ENCODE data around the gene EEF1B2. TPM values are rescaled to one million over a fixed set of nuclear protein-coding genes. Genes with fewer than 3 reads are reported as not detected.

The EEF1B2 gene
- total RNA-seq, 3 donors from 2014 or later (not counting 1 experiment from before 2014, with no cell fraction given): 354 to 404 (median 364) TPM

DNA sequence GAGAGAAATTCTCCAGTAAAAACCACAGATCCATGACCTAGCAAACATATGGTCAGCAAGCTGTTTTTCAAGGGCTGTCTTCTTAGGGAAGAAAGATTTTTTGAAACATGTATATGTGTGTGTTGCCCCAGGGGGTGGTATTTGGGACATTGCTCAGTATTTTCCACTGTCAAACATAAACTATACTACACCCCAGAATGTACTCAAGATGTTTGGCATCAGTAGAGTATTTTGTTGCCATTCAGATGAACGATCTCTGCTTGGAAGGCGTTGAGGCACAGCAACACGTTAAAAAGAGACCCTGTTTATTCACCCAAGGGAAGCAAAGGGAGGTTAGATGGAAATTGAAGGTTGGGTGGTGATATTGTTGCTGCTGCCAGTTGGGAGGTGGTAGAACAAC is 30.0 kb downstream of the EEF1B2 start:
- H3K36me3 ChIP-seq (ENCODE audit: control insufficient read depth, insufficient read depth, low read length): no peaks in the 10 kb centered on the region
- no peaks in the 10 kb centered on the region for H3K27me3 ChIP-seq (ENCODE audit: control insufficient read depth, insufficient read depth, low read length)
- peaks cover 9 to 22% of the 10 kb centered on the region in 2 donors for H3K27me3 Mint-ChIP-seq (ENCODE audit: low read depth in 2 of 2)
- H3K36me3 Mint-ChIP-seq: no peaks in the 10 kb centered on the region
- no peak overlapping the region for H3K27ac Mint-ChIP-seq
- H3K9me3 Mint-ChIP-seq: no peaks in the 10 kb centered on the region
- no peak overlapping the region for H3K27ac ChIP-seq (ENCODE audit: low read length)
- H3K4me1 Mint-ChIP-seq: no peaks in the 10 kb centered on the region
- H3K4me1 ChIP-seq (ENCODE audit: control insufficient read depth, insufficient read depth, low read length): no peaks in the 10 kb centered on the region
- no peak for ATAC-seq
- intact Hi-C loops (cut with micrococcal nuclease): no loop called here
- no peak overlapping the region for H3K4me3 Mint-ChIP-seq
- H3K4me3 ChIP-seq (ENCODE audit: low read length): no peak overlapping the region
- no peaks in the 10 kb centered on the region for H3K9me3 ChIP-seq (ENCODE audit: control insufficient read depth, insufficient read depth, low read length)
- 83% methylated on average over 3 of the region's 3 CpGs for WGBS (ENCODE audit: insufficient coverage)
- no peak for DNase-seq
- TF ChIP-seq, protein P1, sequence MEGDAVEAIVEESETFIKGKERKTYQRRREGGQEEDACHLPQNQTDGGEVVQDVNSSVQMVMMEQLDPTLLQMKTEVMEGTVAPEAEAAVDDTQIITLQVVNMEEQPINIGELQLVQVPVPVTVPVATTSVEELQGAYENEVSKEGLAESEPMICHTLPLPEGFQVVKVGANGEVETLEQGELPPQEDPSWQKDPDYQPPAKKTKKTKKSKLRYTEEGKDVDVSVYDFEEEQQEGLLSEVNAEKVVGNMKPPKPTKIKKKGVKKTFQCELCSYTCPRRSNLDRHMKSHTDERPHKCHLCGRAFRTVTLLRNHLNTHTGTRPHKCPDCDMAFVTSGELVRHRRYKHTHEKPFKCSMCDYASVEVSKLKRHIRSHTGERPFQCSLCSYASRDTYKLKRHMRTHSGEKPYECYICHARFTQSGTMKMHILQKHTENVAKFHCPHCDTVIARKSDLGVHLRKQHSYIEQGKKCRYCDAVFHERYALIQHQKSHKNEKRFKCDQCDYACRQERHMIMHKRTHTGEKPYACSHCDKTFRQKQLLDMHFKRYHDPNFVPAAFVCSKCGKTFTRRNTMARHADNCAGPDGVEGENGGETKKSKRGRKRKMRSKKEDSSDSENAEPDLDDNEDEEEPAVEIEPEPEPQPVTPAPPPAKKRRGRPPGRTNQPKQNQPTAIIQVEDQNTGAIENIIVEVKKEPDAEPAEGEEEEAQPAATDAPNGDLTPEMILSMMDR (IDR thresholded peaks at IDR 0.05): no peak

DNA sequence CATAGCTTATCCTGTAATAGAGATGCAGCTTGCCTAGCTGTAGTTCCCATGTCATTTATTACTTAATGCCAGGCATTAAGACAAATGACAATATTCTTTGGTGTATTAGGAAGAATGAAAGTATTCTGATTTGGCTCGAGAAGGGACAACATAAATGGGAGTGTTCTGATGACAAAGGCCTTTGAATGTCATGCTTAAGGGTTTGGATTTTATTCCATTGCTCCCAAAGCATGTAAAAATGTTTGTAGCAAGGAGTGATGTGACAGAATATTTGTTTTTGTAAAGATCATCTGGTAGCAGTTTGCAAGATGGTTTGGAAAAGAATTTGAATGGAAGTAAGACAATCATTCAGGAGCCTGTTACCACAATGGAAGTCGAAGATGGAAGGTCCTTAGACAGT is 30.4 kb downstream of the EEF1B2 start:
- Mint-ChIP-seq H3K27ac (no peak overlapping the region), H3K4me1 (no peaks in the 10 kb centered on the region), H3K27me3 (ENCODE audit: low read depth in 2 of 2) (peaks cover 9 to 22% of the 10 kb centered on the region in 2 donors), H3K9me3 (no peaks in the 10 kb centered on the region), H3K36me3 (no peaks in the 10 kb centered on the region), H3K4me3 (no peak overlapping the region)
- TF ChIP-seq, protein P1 (IDR thresholded peaks at IDR 0.05): no peak
- no peaks in the 10 kb centered on the region for H3K36me3 ChIP-seq (ENCODE audit: control insufficient read depth, insufficient read depth, low read length)
- no peaks in the 10 kb centered on the region for H3K27me3 ChIP-seq (ENCODE audit: control insufficient read depth, insufficient read depth, low read length)
- ATAC-seq: no peak
- H3K9me3 ChIP-seq (ENCODE audit: control insufficient read depth, insufficient read depth, low read length): no peaks in the 10 kb centered on the region
- no peak for DNase-seq
- no peaks in the 10 kb centered on the region for H3K4me1 ChIP-seq (ENCODE audit: control insufficient read depth, insufficient read depth, low read length)
- WGBS (ENCODE audit: insufficient coverage): 85% methylated on average over 2 of the region's 2 CpGs
- H3K4me3 ChIP-seq (ENCODE audit: low read length): no peak overlapping the region
- intact Hi-C loops (cut with micrococcal nuclease): no loop called here
- no peak overlapping the region for H3K27ac ChIP-seq (ENCODE audit: low read length)

DNA sequence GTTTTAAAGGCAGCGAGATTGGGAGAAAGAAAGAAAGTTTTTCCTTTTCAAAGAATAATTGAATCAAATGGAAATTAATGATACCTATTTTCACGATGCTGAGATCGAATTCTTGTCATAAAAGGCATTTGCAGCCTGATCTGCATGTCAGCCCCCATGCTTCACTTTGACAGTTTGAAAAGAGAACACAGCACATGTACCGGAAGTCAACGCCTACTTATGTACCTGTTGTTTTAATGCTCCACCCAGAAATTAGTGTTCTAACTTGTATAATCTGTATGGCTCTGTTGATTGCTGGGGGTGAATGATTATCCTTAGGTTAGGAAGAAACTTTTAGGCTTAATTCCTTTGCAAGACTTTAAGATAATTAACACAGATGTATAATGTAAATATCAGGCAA is 31.0 kb downstream of the EEF1B2 start:
- DNase-seq (no peak), ATAC-seq (no peak)
- no peaks in the 10 kb centered on the region for H3K36me3 Mint-ChIP-seq
- Histone ChIP-seq H3K9me3 (ENCODE audit: control insufficient read depth, insufficient read depth, low read length) (no peaks in the 10 kb centered on the region), H3K4me3 (ENCODE audit: low read length) (no peak overlapping the region), H3K27me3 (ENCODE audit: control insufficient read depth, insufficient read depth, low read length) (no peaks in the 10 kb centered on the region), H3K36me3 (ENCODE audit: control insufficient read depth, insufficient read depth, low read length) (no peaks in the 10 kb centered on the region), H3K4me1 (ENCODE audit: control insufficient read depth, insufficient read depth, low read length) (no peaks in the 10 kb centered on the region), H3K27ac (ENCODE audit: low read length) (no peak overlapping the region)
- TF ChIP-seq, protein P1 (IDR thresholded peaks at IDR 0.05): no peak
- H3K4me3 Mint-ChIP-seq: no peak overlapping the region
- peaks cover 9 to 22% of the 10 kb centered on the region in 2 donors for H3K27me3 Mint-ChIP-seq (ENCODE audit: low read depth in 2 of 2)
- H3K9me3 Mint-ChIP-seq: no peaks in the 10 kb centered on the region
- H3K27ac Mint-ChIP-seq: no peak overlapping the region
- intact Hi-C loops (cut with micrococcal nuclease): no loop called here
- WGBS (ENCODE audit: insufficient coverage): 92% methylated on average over 5 of the region's 5 CpGs
- no peaks in the 10 kb centered on the region for H3K4me1 Mint-ChIP-seq

DNA sequence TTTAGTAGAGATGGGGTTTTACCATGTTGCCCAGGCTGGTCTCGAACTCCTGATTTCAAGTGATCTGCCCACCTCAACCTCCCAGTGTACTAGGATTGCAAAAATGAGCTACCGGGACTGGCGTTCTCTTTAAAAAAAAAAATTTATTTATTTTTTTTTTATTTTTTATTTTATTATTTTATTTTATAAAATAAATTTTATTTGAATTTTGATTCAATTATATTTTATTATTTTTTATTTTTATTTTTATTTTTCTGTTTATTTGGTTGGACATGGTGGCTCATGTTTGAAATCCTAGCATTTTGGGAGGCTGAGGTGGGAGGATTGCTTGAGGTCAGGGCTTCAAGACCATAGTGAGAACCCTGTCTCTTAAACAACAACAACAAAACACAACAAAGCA is 32.5 kb downstream of the EEF1B2 start:
- TF ChIP-seq, protein P1 (IDR thresholded peaks at IDR 0.05): no peak

More for the DNA sequence above, 32.5 kb downstream of the EEF1B2 start:
- H3K4me3 ChIP-seq (ENCODE audit: low read length): no peak overlapping the region
- no peaks in the 10 kb centered on the region for H3K27me3 ChIP-seq (ENCODE audit: control insufficient read depth, insufficient read depth, low read length)
- peaks cover 9 to 22% of the 10 kb centered on the region in 2 donors for H3K27me3 Mint-ChIP-seq (ENCODE audit: low read depth in 2 of 2)
- no peak overlapping the region for H3K27ac ChIP-seq (ENCODE audit: low read length)
- H3K9me3 ChIP-seq (ENCODE audit: control insufficient read depth, insufficient read depth, low read length): no peaks in the 10 kb centered on the region
- H3K4me3 Mint-ChIP-seq: no peak overlapping the region
- intact Hi-C loops (cut with micrococcal nuclease): no loop called here
- no peaks in the 10 kb centered on the region for H3K9me3 Mint-ChIP-seq
- H3K4me1 Mint-ChIP-seq: no peaks in the 10 kb centered on the region
- no peak overlapping the region for H3K27ac Mint-ChIP-seq
- no peaks in the 10 kb centered on the region for H3K36me3 ChIP-seq (ENCODE audit: control insufficient read depth, insufficient read depth, low read length)
- ATAC-seq: no peak
- H3K4me1 ChIP-seq (ENCODE audit: control insufficient read depth, insufficient read depth, low read length): no peaks in the 10 kb centered on the region
- no CpG with 5 or more reads among the region's 3 CpGs for WGBS (ENCODE audit: insufficient coverage)
- DNase-seq: no peak
- H3K36me3 Mint-ChIP-seq: no peaks in the 10 kb centered on the region
